Hematopoietic multipotent progenitor cell treated with erythropoietin and hydrocortisone succinate and interleukin-3 and kit ligand, for 4 days (in vitro differentiated cells): ENCODE results near the gene HECTD1.
"Not testable (repeated sequence)": the region's sequence is repeated elsewhere in the genome, so short reads cannot be mapped to it uniquely, and the experiment has no call there.

Source experiments
- DNase-seq: peaks from one replicate; pipeline ENCODE4 v3.0.0-alpha.2; 2015

HECTD1 gene

GRCh38 chr14:31192544-31192943 lies 15.0 kb downstream of the HECTD1 start:
- not testable (repeated sequence) for DNase-seq

DNA sequence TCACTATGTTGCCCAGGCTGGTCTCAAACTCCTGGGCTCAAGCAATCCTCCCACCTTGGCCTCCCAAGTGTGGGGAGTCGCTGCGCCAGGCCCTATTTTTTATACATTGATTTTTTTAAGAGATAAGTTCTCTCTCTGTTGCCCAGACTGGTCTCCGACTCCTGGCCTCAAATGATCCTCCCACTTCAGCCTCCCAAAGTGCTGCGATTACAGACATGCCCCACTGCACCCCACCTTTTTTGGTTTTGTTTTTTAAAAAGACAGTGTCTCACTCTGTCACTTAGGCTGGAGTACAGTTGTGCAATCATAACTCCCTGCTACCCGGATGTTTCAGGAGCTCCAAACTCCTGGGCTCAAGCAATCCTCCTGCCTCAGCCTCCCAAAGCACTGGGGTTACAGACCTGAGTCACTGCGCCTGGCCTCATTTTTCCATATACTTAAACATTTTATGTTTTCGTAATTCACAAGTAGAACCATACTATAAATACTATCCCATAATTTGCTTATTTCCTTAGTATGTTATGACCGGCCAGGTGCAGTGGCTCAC lies 16.8 kb downstream of the HECTD1 start:
- DNase-seq, result no peak

- no peak for DNase-seq
Observed at GRCh38 chr14:31190219-31190603, 17.4 kb downstream of the HECTD1 start.

DNA sequence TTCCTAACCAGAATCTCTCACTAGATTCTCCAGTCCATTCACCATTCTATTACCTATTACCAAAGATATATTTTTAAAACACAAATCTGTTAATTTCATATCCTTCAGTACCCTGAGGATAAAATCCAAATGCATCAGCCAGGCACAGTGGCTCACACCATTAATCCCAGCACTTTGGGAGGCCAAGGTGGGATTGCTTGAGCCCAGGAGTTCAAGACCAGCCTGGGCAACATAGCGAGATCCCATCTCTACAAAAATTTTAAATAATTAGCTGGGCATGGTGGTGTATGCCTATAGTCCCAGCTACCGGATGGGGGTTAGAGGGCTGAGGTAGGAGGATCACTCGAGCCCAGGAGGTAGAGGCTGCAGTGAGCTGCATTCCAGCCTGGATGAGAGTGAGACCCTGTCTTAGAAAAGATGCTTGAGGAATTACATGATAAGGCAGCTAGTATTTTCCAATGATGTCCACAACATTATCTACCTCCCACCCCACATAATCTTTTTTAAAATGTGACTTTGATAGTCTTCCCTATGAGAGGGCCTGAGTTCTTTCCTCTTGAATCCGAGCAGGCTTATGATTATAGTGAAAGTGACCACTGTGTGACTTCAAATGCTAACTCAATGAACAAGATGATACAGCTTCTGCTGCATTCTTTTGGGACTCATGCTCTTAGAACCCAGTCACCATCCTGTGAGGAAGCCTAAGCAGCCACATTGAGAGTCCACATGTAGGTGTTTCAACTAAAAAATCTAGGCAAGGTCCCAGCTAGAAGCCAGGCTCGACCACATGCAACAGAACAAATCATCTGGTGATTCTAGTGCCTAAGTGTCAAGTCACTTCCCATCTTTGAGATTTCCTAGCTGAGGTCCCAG lies 18.0 kb downstream of the HECTD1 start:
- DNase-seq, result no peak

DNA sequence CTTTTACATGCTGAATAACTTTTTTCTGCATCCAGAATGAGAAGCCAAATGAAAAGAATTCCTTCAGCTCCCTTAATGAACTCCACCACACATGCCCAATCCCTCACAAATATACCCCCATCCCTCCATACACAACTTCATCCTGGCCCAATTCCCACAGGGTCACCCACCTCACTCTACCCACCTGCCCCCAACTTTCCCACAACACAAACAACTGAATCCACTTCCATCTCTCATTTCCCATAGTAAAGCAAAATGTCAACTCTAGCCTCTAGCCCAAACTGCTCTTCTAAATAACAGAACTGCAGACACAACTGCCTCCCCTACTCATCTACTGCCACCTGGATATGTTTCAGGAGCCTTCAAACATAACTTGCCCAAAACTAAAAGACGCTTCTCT lies 18.8 kb downstream of the HECTD1 start:
- DNase-seq, result no peak

- DNase-seq, result not testable (repeated sequence)
Observed at GRCh38 chr14:31182016-31182415, 25.6 kb downstream of the HECTD1 start.

- no peak for DNase-seq
Observed at GRCh38 chr14:31181271-31181670, 26.3 kb downstream of the HECTD1 start.

- no peak for DNase-seq
Observed at GRCh38 chr14:31180299-31181051, 27.1 kb downstream of the HECTD1 start.

GRCh38 chr14:31174433-31174832 lies 33.2 kb downstream of the HECTD1 start:
- no peak for DNase-seq

DNA sequence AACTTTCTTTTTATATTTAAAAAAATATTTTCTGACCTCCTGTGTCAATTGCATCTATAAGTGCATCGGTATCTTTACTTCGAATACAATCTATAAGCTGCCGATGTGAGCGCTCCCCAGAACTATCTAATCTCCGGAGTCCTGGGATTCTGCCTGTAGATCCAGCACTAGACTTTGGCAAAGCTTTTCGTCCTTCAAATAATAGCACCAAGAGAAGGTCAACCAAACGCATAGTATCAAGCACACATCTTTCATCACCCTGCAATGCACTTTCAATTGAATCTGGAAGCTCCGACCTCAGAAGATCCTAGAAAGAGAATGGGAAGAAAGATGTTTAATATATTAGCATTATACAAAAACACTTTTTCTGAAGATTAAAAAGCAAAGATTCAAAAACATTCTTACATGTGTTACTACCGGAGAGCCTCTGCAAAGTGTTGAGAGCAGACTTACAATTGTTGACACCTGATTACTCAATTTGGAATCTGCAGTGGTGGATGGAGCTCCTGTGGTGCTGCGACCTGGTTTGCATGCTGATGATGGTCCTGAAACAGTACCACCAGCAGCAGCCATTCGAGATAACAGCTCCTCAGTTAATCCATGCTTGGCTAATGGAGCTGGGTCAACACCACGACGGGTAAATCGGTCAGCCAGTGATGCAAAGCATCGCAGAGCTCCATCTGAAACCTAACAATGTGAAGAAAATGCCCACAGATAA lies 34.3 kb downstream of the HECTD1 start:
- no peak for DNase-seq

DNA sequence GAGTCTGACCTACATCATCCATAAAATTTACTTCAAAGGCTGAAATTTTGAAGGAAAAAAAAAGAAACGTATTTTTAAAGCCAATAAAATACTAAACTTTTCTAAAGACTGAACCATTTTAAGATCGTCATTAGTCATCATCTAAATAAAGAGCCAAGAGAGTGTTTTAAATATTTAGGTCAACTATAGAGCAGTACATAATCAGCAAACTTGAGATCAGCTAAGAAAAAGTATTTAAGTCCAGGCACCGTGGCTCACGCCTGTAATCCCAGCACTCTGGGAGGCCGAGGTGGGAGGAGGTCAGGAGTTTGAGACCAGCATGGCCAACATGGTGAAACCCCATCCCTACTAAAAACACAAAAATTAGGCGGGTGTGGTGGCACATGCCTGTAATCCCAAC lies 35.5 kb downstream of the HECTD1 start:
- no peak for DNase-seq

DNA sequence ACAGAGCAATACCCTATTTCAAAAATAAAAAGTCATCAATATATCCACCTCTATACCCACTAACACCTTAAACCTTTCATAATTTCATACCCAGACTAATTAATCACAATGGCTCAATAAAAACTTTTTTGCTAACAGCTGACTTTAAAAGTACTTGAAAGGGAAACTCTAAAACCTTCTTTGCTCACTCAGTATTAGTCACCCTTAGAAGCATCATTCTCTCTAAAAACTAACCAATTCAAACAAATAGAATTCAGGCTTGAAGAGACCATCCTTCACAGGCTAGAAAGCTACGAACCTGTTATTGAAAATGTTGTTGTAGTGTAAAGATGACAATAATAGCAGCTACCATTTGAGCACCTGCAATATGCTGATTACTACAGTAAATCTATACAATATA lies 37.2 kb downstream of the HECTD1 start:
- no peak for DNase-seq

- no peak for DNase-seq
Observed at GRCh38 chr14:31169877-31170276, 37.7 kb downstream of the HECTD1 start.

DNA sequence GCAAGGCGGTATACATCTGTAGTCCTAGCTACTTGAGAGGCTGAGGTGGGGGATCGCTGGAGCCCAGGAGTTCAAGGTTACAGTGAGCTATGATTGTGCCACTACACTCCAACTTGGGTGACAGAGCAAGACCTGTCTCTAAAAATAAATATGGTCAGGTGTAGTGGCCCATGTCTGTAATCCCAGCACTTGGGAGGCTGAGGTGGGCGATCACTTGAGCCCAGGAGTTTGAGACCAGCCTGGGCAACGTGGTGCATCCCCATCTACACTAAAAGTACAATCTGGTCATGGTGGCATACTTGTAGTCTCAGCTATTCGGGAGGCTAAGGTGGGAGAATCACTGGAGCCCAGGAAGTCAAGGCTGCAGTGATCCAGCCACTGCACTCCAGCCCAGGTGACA lies 40.6 kb downstream of the HECTD1 start:
- DNase-seq, result no peak

DNA sequence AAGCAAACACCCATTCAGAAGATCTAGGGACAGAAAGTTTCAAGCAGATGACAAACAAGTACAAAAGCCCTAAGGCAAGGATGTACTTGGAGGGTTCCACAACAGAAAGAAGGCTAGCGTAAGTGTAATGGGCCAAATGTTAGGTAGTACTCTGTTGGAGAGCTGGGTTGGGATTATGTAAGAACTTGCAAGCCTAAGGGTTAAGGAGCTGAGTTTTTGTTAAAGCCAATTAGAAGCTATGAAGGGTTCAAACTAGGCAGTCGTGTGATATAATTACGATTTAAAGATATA lies 41.4 kb downstream of the HECTD1 start:
- no peak for DNase-seq

GRCh38 chr14:31164115-31164514 lies 43.5 kb downstream of the HECTD1 start:
- DNase-seq, result no peak

GRCh38 chr14:31162910-31163649 lies 44.5 kb downstream of the HECTD1 start:
- DNase-seq, result no peak

GRCh38 chr14:31161274-31161673 lies 46.3 kb downstream of the HECTD1 start:
- DNase-seq, result no peak

- no peak for DNase-seq
Observed at GRCh38 chr14:31159682-31160296, 47.8 kb downstream of the HECTD1 start.

DNA sequence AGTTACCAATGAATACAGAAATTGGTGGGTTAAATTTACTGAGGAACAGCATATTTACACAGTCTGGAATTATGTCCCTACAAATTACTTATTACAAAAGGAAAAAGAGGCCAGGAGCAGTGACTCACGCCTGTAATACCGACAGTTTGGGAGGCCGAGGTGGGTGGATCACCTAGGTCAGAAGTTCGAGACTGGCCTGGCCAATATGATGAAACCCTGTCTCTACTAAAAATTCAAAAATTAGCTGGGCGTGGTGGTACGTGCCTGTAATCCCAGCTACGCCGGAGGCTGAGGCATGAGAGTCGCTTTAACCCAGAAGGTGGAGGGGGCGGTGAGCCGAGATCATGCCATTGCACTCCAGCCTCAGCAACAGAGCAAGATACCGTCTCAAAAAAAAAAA lies 52.6 kb downstream of the HECTD1 start:
- no peak for DNase-seq

DNA sequence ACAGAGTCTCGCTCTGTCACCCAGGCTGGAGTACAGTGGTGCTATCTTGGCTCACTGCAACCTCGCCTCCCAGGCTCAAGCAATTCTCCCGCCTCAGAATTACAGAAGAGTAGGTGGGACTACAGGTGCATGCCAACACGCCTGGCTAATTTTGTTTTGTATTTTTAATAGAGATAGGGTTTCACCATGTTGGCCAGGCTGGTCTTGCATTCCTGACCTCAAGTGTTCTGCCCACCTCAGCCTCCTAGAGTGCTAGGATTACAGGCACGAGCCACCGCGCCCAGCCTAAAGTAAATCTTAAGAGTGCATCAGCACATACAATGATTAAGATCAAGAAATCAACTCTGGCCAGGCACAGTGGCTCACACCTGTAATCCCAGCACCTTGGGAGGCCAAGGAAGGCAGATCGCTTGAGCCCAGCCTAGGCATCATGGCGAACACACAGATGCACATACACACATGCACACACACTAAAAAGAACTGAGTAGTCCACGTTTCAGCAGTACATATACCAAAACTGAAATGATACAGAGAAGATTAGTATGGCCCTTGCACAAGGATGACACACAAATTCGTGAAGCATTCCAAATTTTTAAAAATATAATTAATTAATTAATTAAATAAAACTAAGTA lies 65.0 kb downstream of the HECTD1 start:
- no peak for DNase-seq

GRCh38 chr14:31139301-31139847 lies 68.2 kb downstream of the HECTD1 start:
- no peak for DNase-seq
